ENCODE measurements around the gene RNPEP.

Gene RNPEP

DNA sequence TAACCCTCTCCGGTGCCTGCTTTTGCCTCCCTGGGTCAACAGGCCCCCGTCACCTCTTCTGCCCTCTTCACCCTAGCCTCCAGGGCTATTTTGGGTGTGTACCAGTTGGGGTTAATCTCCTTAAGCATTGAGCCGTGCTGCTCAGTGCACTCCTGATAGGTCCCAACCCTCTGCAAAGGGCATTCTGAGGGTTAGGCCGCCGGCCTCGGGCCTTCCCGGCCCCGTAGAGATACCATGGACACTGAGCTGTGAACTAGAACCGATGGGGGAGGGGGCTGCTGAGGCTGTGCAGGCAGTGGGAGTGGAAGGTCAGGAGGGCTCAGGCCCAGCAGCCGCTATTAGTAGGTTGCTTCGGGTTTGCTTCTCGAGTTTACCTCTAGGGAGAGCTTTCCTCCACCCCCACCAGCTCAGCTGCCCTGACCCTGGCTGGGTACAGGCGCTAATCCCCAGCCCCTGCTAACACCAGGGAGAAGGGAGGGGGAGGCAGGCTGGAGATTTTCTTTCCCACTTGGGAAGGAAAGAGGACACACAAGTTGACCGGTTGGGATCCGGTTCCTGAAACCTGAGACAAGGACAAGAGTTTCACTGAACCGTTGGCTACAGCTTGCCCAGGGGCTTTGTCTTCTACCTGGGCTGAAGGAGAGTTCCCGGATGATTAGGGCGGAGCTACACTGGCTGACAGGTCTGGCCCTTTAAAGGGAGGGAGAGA, 40.9 kb upstream of the RNPEP start:
- no peak overlapping the region for H3K4me3 ChIP-seq (ENCODE audit: low read length)
- DNase-seq (ENCODE audit: low read depth): no peak
- TF ChIP-seq, protein P1, sequence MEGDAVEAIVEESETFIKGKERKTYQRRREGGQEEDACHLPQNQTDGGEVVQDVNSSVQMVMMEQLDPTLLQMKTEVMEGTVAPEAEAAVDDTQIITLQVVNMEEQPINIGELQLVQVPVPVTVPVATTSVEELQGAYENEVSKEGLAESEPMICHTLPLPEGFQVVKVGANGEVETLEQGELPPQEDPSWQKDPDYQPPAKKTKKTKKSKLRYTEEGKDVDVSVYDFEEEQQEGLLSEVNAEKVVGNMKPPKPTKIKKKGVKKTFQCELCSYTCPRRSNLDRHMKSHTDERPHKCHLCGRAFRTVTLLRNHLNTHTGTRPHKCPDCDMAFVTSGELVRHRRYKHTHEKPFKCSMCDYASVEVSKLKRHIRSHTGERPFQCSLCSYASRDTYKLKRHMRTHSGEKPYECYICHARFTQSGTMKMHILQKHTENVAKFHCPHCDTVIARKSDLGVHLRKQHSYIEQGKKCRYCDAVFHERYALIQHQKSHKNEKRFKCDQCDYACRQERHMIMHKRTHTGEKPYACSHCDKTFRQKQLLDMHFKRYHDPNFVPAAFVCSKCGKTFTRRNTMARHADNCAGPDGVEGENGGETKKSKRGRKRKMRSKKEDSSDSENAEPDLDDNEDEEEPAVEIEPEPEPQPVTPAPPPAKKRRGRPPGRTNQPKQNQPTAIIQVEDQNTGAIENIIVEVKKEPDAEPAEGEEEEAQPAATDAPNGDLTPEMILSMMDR (conservative IDR thresholded peaks at IDR 0.05; ENCODE audit: low read length): no peak

DNA sequence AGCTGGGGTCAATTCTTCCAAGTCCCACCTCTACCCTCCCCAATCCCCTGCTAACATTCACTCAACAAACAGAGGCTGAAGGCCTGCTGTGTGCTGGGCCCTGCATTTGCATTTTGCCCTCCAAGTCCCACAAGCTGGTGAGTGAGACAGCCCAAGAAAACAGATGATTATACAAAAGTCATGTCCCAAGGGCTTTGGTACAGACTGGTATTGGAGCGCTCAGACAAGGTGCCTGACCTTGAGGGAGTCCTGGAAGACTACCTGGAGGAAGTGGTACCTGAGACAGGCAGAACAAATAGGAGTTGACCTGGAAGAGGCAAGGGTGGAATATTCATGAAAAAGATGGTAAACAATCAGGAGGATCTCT, 40.3 kb upstream of the RNPEP start:
- H3K4me3 ChIP-seq (ENCODE audit: low read length): no peak overlapping the region
- no peak for DNase-seq (ENCODE audit: low read depth)
- TF ChIP-seq, protein P1 (conservative IDR thresholded peaks at IDR 0.05; ENCODE audit: low read length): no peak

DNA sequence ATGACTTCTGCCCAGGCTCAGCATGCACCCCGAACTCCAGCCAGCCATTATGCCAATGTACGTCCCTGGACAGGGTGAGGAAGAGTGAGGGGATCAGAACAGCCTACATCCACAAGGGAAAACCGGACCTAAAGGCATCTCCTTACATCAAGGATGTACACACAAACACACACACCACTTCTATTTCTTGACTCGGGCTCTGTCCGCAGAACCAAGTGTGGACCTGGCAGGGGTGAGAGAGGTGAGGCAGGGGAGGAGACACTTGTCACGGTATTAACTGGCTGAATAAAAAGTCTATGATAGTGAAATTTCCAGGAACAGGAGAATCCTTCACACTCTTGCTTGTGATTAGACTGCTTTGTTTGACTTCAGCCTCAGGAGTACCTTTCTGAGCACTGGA, 38.4 kb upstream of the RNPEP start:
- peak overlapping the region; percentile 89 for H3K4me3 ChIP-seq (ENCODE audit: low read length)
- no peak for DNase-seq (ENCODE audit: low read depth)
- TF ChIP-seq, protein P1 (conservative IDR thresholded peaks at IDR 0.05; ENCODE audit: low read length): no peak

DNA sequence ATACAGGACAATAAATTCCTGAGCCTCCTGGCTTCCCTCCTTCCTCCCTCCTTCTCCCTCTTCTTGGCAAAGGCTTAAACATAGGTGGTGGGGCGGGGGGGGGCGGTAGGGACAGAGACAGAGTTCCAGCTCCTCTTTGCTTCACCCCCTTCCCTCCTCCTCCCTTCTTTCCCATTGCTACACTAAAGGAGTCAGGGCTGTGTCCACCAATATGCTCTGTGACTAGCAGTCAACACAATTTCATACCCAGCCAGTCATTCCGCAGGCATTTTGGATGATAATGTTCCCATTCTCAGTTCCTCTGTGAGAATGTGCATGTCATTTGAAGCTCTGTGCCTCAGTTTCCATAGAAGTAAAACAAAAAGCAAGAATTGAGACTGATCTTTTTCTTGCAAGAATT, 37.8 kb upstream of the RNPEP start:
- DNase-seq (ENCODE audit: low read depth): no peak
- TF ChIP-seq, protein P1 (conservative IDR thresholded peaks at IDR 0.05; ENCODE audit: low read length): no peak
- peak overlapping the region; percentile 89 for H3K4me3 ChIP-seq (ENCODE audit: low read length)

DNA sequence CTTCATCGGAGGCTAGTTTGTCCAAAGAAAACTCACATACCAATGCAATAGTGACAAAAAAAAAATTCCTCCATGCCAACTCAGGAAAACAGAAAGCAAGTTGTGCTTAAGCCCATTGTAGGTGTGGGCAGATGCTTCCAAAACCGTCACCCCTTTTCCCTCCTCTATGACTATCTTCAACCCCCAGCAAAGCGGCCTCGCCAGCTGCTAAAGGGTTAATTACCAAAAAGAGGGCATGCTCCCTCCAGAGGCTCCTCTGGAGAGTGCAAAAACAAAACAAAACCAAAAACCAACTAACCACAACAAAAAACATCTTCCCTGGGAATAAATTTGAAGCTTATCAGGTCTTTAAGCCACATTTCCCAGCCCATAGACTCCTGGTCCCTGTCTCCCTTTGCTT, 37.3 kb upstream of the RNPEP start:
- peak overlapping the region; percentile 89 for H3K4me3 ChIP-seq (ENCODE audit: low read length)
- TF ChIP-seq, protein P1 (conservative IDR thresholded peaks at IDR 0.05; ENCODE audit: low read length): peak; percentile 67
- no peak for DNase-seq (ENCODE audit: low read depth)

DNA sequence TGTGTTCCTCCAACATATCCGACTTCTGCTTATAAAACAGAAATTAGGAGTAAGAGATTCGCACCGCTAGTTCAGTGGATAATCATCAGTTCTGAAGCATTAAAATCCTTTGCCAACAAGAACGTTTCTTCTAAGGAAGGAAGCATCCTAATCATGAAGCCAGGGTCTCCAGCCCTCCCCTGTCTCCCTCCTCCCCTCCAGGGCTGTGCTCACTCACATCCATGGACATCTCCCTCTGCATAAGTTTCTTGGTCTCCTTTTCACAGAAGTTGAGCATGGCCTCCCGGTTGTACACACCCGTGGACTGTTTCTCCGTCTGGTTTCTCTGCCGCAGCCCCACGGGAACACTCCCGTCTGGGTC, 36.6 kb upstream of the RNPEP start:
- TF ChIP-seq, protein P1 (conservative IDR thresholded peaks at IDR 0.05; ENCODE audit: low read length): no peak
- H3K4me3 ChIP-seq (ENCODE audit: low read length): peak overlapping the region; percentile 89
- no peak for DNase-seq (ENCODE audit: low read depth)

DNA sequence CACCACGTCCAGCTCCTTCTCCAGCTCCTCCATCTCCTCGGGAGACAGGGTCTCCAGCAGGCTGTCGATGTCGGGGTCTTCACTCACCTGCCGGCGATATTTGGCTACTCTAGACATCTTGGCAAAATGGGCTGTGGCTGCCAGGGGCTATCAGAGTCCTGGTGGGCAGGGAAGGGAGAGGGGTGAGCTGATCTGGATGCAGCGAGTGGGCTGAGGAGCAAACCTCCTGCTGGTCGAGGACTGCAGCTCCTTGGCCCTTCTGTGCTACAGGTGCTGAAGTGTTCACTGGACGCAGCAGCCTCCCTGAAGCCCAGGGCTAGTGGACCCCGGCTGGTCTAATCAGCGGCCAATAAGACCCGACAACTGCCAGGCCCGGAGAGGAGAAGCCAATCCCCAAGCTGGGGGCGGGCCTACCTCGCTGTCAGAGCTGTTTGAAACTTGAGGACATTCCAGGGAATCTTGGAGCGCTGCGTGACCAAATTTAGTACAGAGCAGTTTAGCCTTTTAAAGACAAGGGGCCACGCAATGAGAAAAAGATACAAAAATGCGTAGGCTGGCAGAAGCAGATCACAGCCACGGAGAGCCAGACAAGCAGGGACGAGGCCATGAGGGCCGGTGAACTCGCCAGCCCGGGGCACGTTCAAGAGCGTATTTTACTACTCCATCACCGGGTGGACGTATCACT, 36.1 kb upstream of the RNPEP start, which contains the start of gene LMOD1:
LMOD1 (minus strand) TSS at position 325 of the 685 bp plus-strand sequence; CDS start at position 117, 208 bp downstream.
- DNase-seq (ENCODE audit: low read depth): peak; percentile 94
- TF ChIP-seq, protein P1 (conservative IDR thresholded peaks at IDR 0.05; ENCODE audit: low read length): no peak
- H3K4me3 ChIP-seq (ENCODE audit: low read length): peak within 1 kb of the TSS; percentile 89

Data from AG10803 (cell line).